SIG-M5 treated with dmso at 0.1 percent for 504 hours (cell line): ENCODE results near the gene PNKD.

Experiments used
- DNase-seq: peaks from one replicate; lab custom pipeline; 2025; ENCODE audit not compliant: unreplicated experiment; lab: John Stamatoyannopoulos, UW

The PNKD gene

GRCh38 chr2:218368621-218369153 lies 98.4 kb downstream of the PNKD start:
- DNase-seq: peak; percentile 65

DNA sequence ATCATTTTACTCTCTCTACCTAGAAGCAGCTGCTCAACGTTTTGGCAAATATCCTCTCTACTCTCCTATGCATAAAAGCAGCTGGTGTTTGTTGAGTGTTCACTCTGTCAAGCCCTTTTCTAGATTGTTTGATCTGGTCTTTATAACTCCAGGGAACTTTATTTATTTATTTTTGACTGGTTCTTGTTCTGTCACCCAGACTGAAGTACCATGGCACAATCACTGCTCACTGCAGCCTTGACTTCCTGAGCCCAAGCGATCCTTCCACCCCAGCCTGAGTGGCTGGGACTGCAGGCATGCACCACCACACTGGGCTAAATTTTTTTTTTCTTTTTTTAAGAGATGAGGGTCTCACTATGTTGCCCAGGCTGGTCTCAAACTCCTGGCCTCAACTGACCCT lies 99.0 kb downstream of the PNKD start:
- peak; percentile 56 for DNase-seq

- DNase-seq: peak; percentile 100
Measured at GRCh38 chr2:218370410-218371063, 100.2 kb downstream of the PNKD start.

DNA sequence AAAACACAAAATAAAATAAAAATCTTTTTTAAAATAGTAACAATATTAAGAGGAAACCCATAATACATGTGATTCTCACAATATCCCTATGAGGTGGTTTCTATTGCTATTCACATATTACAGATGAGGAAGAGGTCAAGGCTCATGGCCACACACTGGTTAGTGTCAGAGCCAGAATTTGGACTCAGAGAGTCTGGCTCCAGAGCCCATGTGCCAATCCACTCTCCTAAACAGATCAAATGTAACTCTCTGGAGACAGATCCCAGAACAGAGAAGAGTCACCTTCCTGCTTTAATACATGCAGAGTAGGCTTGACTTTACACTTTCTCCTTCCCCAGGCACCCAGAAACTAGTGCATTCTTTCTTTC lies 101.6 kb downstream of the PNKD start:
- DNase-seq: no peak

DNA sequence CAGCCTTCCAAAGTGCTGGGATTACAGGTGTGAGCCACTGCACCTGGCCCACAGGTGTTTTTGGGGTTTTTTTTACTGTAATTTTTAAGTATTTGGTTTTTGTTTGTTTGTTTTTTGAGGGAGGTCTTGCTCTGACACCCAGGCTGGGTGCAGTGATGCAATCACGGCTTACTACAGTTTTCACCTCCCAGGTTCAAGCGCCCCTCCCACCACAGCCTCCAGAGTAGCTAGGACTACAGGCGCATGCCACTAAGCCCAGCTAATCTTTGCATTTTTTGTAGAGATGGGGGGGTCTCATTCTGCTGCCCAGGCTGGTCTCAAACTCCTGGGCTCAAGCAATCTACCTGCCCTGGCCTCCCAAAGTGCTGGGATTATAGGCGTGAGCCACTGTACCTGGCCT lies 104.5 kb downstream of the PNKD start:
- DNase-seq: no peak

DNA sequence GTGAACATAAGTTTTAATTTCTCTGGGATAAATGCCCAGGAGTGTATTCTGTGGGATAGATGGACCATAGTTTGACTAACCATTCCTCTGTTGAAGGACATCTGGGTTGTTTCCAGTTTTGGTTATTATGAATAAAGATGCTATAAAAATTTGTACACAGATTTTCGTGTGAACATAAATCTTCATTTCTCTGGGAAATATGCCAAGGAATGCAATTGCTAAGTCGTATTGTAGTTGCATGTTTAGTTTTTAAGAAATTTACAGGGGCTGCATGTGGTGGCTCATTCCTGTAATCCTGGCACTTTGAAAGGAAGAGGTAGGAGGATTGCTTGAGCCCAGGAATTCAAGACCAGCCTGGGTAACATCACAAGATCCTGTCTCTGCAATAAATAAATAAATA lies 104.9 kb downstream of the PNKD start:
- DNase-seq: no peak

GRCh38 chr2:218378053-218378452 lies 107.7 kb downstream of the PNKD start:
- DNase-seq: peak; percentile 64

- DNase-seq: no peak
Measured at GRCh38 chr2:218381916-218382366, 111.6 kb downstream of the PNKD start, which contains the start of gene SLC11A1. Gene SLC11A1, plus strand, starts transcription at chr2:218382273. Its CDS starts 96 bp downstream, at chr2:218382369.

DNA sequence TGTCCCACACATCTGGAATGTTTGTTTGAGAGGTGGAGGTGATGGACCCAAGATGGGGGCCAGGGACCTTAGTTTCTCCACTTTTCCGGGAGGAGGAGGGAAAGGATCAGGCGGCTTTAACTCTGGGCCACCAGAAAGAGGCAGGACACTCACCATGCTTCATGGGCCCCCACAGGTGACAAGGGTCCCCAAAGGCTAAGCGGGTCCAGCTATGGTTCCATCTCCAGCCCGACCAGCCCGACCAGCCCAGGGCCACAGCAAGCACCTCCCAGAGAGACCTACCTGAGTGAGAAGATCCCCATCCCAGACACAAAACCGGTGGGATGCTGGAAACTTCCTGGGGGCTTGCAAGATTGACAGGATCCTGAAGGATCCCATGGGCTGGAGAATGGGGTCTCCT lies 112.5 kb downstream of the PNKD start:
- no peak for DNase-seq

DNA sequence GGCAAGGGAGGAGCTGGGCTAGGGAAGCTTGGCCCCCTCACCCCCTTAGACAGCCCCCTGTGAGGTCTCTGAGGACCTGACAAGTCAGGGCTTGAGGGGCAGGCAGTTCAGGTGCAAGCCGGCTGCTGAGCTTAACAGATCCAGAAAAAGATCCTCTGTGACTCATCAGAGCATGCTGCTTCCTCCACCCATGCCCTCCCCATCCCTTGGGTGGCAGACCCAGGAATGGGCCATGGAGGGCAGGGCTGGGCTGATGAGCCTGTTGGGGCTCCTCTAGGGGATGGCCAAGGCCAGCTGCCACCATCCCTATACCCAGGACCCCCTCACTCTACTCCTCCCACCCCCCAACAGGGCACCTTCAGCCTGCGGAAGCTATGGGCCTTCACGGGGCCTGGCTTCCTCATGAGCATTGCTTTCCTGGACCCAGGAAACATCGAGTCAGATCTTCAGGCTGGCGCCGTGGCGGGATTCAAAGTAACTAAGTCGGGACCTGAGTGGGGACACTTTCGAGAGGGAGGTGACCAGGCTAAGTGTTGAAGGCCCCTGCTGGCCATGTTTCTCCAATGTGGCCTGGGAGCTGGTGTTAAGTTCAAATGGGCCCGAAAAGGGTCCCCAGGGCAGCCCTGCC lies 113.7 kb downstream of the PNKD start:
- DNase-seq: peak; percentile 46

- no peak for DNase-seq
Measured at GRCh38 chr2:218384975-218385374, 114.7 kb downstream of the PNKD start.

DNA sequence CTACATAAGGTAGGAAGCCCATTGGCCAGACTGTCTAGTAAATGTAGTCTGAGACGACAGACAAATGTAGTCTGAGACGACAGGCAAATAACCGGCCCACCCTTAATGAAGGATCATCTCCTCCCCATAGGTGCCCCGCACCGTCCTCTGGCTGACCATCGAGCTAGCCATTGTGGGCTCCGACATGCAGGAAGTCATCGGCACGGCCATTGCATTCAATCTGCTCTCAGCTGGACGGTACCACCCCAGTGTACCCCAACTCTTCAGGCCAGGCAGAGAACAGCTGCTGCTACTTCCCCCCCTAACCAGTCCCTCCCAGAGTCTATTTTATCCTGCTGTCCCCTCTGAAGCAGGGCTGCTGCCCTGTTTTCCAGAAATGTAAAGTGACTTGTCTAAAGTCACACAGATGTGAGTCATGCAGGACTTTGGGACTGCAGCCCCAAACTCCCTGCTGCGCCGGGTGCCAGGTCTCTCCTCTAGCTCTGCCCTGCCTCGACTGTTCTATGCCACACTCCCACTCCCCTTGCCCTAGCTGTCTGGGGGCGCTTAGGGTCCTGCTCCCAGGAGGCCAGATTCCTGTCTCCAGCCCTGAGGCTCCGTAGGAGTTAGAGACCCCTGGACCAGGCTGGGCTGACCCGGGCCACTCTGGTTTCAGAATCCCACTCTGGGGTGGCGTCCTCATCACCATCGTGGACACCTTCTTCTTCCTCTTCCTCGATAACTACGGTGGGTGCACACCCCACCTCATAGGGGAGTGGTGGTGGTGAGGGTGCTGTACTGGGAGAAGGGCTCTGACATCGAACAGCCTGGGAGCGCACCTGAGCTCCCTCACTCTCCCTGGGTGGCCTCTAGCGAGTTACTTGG lies 116.4 kb downstream of the PNKD start:
- no peak for DNase-seq

GRCh38 chr2:218387369-218388194 lies 117.3 kb downstream of the PNKD start:
- no peak for DNase-seq

DNA sequence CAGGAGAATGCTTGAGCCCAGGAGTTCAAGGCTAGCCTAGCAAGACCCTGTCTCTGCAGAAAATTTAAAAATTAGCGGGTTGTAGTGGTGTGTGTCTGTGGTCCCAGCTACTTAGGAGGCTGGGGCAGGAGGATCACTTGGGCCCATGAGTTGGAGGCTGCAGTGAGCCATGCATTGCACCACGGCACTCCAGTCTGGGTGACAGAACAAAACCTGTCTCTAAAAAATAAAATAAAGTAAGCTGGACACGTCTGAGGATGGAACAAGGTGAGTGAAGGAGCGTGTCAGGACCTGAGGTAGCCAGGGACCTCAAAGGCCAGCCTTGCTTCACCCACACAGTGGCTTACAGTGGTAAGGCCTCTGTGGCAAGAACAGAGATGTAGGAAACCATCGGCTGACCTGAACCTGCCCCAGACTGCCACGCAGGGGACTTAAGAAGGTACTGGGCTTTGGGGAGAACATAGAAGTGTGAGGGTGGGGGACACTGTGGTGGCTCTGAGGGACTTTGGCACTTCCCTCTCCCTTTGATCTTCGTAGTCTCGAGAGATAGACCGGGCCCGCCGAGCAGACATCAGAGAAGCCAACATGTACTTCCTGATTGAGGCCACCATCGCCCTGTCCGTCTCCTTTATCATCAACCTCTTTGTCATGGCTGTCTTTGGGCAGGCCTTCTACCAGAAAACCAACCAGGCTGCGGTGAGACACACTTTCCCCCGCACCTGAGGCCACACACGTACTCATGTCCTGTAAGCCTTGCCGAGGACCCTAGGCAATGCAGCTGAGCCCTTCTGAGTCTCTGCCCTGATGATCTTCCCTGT lies 119.2 kb downstream of the PNKD start:
- DNase-seq: no peak

- no peak for DNase-seq
Measured at GRCh38 chr2:218391202-218391601, 120.9 kb downstream of the PNKD start.

DNA sequence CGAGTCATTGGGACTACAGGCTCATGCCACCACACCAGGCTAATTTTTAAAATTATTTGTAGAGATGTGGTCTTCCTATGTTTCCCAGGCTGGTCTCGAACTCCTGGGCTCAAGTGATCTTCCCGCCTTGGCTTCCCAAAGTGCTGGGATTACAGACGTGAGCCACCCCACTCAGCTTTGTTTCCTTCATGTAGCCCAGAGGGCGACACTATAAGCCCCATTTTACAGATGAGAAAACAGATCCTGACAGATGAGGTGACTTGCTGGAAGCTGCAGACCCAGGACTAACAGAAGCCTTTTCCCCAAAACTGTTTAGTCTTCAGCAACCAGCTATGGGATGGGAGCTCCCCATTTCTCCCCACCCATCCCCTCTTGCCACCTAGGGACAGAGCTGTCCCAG lies 122.1 kb downstream of the PNKD start:
- no peak for DNase-seq

GRCh38 chr2:218392891-218393462 lies 122.7 kb downstream of the PNKD start:
- DNase-seq: no peak

GRCh38 chr2:218393750-218394290 lies 123.5 kb downstream of the PNKD start:
- DNase-seq: peak; percentile 59
